ENCODE measurements around the gene MRPL14.
"Not testable (repeated sequence)": the region's sequence is repeated elsewhere in the genome, so short reads cannot be mapped to it uniquely, and the experiment has no call there.

MRPL14 gene

GRCh38 chr6:44099192-44099591 is 28.1 kb downstream of the MRPL14 start:
- no peak overlapping the region for H3K9ac ChIP-seq (ENCODE audit: low read length)
- no peak for TF ChIP-seq EZH2 (optimal IDR thresholded peaks at IDR 0.05; ENCODE audit: low read depth, low read length)
- no peak for TF ChIP-seq EZH2phosphoT487 (IDR thresholded peaks at IDR 0.05; ENCODE audit: low read length)
- TF ChIP-seq CTCF (IDR thresholded peaks at IDR 0.05; ENCODE audit: low read length): no peak
- H3K4me3 ChIP-seq (ENCODE audit: low read length): no peak overlapping the region
- H3K9me3 ChIP-seq (replicated peaks; ENCODE audit: insufficient read depth, low read length): no peaks in the 10 kb centered on the region
- no peak overlapping the region for H3K27ac ChIP-seq (ENCODE audit: low read length)
- H3K9me2 ChIP-seq (replicated peaks; ENCODE audit: insufficient read depth, low read length): no peaks in the 10 kb centered on the region
- H3K4me1 ChIP-seq (ENCODE audit: low read length): peaks cover 4% of the 10 kb centered on the region; the same call in 1 of the 2 replicates
- H3K79me2 ChIP-seq (ENCODE audit: low read length): no peaks in the 10 kb centered on the region
- H3K27me3 ChIP-seq (replicated peaks; ENCODE audit: insufficient read depth, low read length): no peaks in the 10 kb centered on the region
- no peaks in the 10 kb centered on the region for H3K36me3 ChIP-seq (replicated peaks; ENCODE audit: insufficient read depth, low read length)
- H2AFZ ChIP-seq (ENCODE audit: low read length): no peak overlapping the region
- peaks cover 4% of the 10 kb centered on the region; the same call in 1 of the 2 replicates for H3F3A ChIP-seq (ENCODE audit: insufficient read depth, low read length)
- H3K4me2 ChIP-seq (ENCODE audit: low read depth, low read length): no peak overlapping the region
- no peak for DNase-seq
- H4K20me1 ChIP-seq (ENCODE audit: insufficient read depth, low read length): no peaks in the 10 kb centered on the region

GRCh38 chr6:44097782-44098317 is 29.4 kb downstream of the MRPL14 start:
- Histone ChIP-seq H3F3A (ENCODE audit: insufficient read depth, low read length) (peaks cover 4% of the 10 kb centered on the region; the same call in 1 of the 2 replicates), H3K79me2 (ENCODE audit: low read length) (no peaks in the 10 kb centered on the region), H4K20me1 (ENCODE audit: insufficient read depth, low read length) (no peaks in the 10 kb centered on the region), H3K4me1 (ENCODE audit: low read length) (peaks cover 4% of the 10 kb centered on the region; the same call in 1 of the 2 replicates), H2AFZ (ENCODE audit: low read length) (no peak overlapping the region), H3K36me3 (replicated peaks; ENCODE audit: insufficient read depth, low read length) (no peaks in the 10 kb centered on the region), H3K4me3 (ENCODE audit: low read length) (no peak overlapping the region), H3K9me2 (replicated peaks; ENCODE audit: insufficient read depth, low read length) (no peaks in the 10 kb centered on the region), H3K27ac (ENCODE audit: low read length) (no peak overlapping the region), H3K9ac (ENCODE audit: low read length) (no peak overlapping the region), H3K9me3 (replicated peaks; ENCODE audit: insufficient read depth, low read length) (no peaks in the 10 kb centered on the region), H3K27me3 (replicated peaks; ENCODE audit: insufficient read depth, low read length) (no peaks in the 10 kb centered on the region), H3K4me2 (ENCODE audit: low read depth, low read length) (no peak overlapping the region)
- TF ChIP-seq EZH2 (optimal IDR thresholded peaks at IDR 0.05; ENCODE audit: low read depth, low read length) (no peak), EZH2phosphoT487 (IDR thresholded peaks at IDR 0.05; ENCODE audit: low read length) (no peak), CTCF (IDR thresholded peaks at IDR 0.05; ENCODE audit: low read length) (no peak)
- DNase-seq: no peak

GRCh38 chr6:44096612-44097011 is 30.6 kb downstream of the MRPL14 start:
- Histone ChIP-seq H3K4me3 (ENCODE audit: low read length) (no peak overlapping the region), H3K27me3 (replicated peaks; ENCODE audit: insufficient read depth, low read length) (no peaks in the 10 kb centered on the region), H3K9me3 (replicated peaks; ENCODE audit: insufficient read depth, low read length) (no peaks in the 10 kb centered on the region), H3F3A (ENCODE audit: insufficient read depth, low read length) (peaks cover 4% of the 10 kb centered on the region; the same call in 1 of the 2 replicates), H3K9ac (ENCODE audit: low read length) (no peak overlapping the region), H4K20me1 (ENCODE audit: insufficient read depth, low read length) (no peaks in the 10 kb centered on the region), H3K9me2 (replicated peaks; ENCODE audit: insufficient read depth, low read length) (no peaks in the 10 kb centered on the region), H2AFZ (ENCODE audit: low read length) (no peak overlapping the region), H3K79me2 (ENCODE audit: low read length) (no peaks in the 10 kb centered on the region), H3K4me2 (ENCODE audit: low read depth, low read length) (no peak overlapping the region), H3K36me3 (replicated peaks; ENCODE audit: insufficient read depth, low read length) (no peaks in the 10 kb centered on the region), H3K27ac (ENCODE audit: low read length) (no peak overlapping the region), H3K4me1 (ENCODE audit: low read length) (peaks cover 4% of the 10 kb centered on the region; the same call in 1 of the 2 replicates)
- peak; percentile 80 for DNase-seq
- TF ChIP-seq CTCF (IDR thresholded peaks at IDR 0.05; ENCODE audit: low read length): peak; percentile 85
- no peak for TF ChIP-seq EZH2phosphoT487 (IDR thresholded peaks at IDR 0.05; ENCODE audit: low read length)
- no peak for TF ChIP-seq EZH2 (optimal IDR thresholded peaks at IDR 0.05; ENCODE audit: low read depth, low read length)

- H3K9me3 ChIP-seq (replicated peaks; ENCODE audit: insufficient read depth, low read length); H4K20me1 ChIP-seq (ENCODE audit: insufficient read depth, low read length); H3K9me2 ChIP-seq (replicated peaks; ENCODE audit: insufficient read depth, low read length); H3K9ac ChIP-seq (ENCODE audit: low read length); H3K4me3 ChIP-seq (ENCODE audit: low read length); H3F3A ChIP-seq (ENCODE audit: insufficient read depth, low read length); H3K27ac ChIP-seq (ENCODE audit: low read length); H2AFZ ChIP-seq (ENCODE audit: low read length); H3K4me1 ChIP-seq (ENCODE audit: low read length); H3K4me2 ChIP-seq (ENCODE audit: low read depth, low read length); H3K27me3 ChIP-seq (replicated peaks; ENCODE audit: insufficient read depth, low read length); H3K36me3 ChIP-seq (replicated peaks; ENCODE audit: insufficient read depth, low read length); H3K79me2 ChIP-seq (ENCODE audit: low read length); DNase-seq: not testable (repeated sequence)
Measured at GRCh38 chr6:44095243-44095623, 32.0 kb downstream of the MRPL14 start.

All from MM.1S (cell line).